IPS-18c (cell line): ENCODE data around the gene RAB2B.
A peak's percentile ranks its signal among the peaks of the same experiment; 100 is the strongest.
"Not testable (repeated sequence)": the region's sequence is repeated elsewhere in the genome, so short reads cannot be mapped to it uniquely, and the experiment has no call there.

Experiments
- H3K4me3 ChIP-seq: 2 replicates; pipeline ENCODE4 v1.7.0; 2013; ENCODE audit warnings: low read depth, mild to moderate bottlenecking, low read length, moderate library complexity; ENCODE audit not compliant: insufficient read depth
- H3K9me3 ChIP-seq: one replicate; pipeline ENCODE4 v1.6.1; 2013; ENCODE audit warnings: mild to moderate bottlenecking, low read length, moderate library complexity; ENCODE audit not compliant: control insufficient read depth, insufficient read depth

The RAB2B gene

GRCh38 chr14:21498540-21499526, 22.1 kb upstream of the RAB2B start:
- H3K9me3 ChIP-seq, result no peaks in the 10 kb centered on the region
- H3K4me3 ChIP-seq, result no peak overlapping the region

GRCh38 chr14:21496453-21496852, 19.7 kb upstream of the RAB2B start:
- Histone ChIP-seq H3K9me3 (no peaks in the 10 kb centered on the region), H3K4me3 (no peak overlapping the region)

- Histone ChIP-seq H3K9me3 (no peaks in the 10 kb centered on the region), H3K4me3 (no peak overlapping the region)
Measured at GRCh38 chr14:21494902-21495762, 18.4 kb upstream of the RAB2B start.

GRCh38 chr14:21486640-21487087, 9.9 kb upstream of the RAB2B start:
- no peak overlapping the region for H3K4me3 ChIP-seq

GRCh38 chr14:21476523-21476924, 235 bp downstream of the RAB2B start:
- peak overlapping the region; percentile 74 for H3K4me3 ChIP-seq
- H3K9me3 ChIP-seq, result no peaks in the 10 kb centered on the region

More at GRCh38 chr14:21486640-21487087, 9.9 kb upstream of the RAB2B start:
- H3K9me3 ChIP-seq, result no peaks in the 10 kb centered on the region

- no peaks in the 10 kb centered on the region for H3K9me3 ChIP-seq
- peak overlapping the region; percentile 74 for H3K4me3 ChIP-seq
Measured at GRCh38 chr14:21475767-21476522, 814 bp downstream of the RAB2B start.

- H3K9me3 ChIP-seq, result no peaks in the 10 kb centered on the region
- no peak overlapping the region for H3K4me3 ChIP-seq
Measured at GRCh38 chr14:21467616-21468015, 9.1 kb downstream of the RAB2B start.

GRCh38 chr14:21455912-21456667, 20.7 kb downstream of the RAB2B start, which contains the start of gene CHD8:
TSS of gene CHD8 (minus strand) at chr14:21456123. CDS start at chr14:21431643, 24,480 bp downstream.
- Histone ChIP-seq H3K9me3 (no peaks in the 10 kb centered on the region), H3K4me3 (peak within 1 kb of the TSS; percentile 95)

GRCh38 chr14:21455592-21455911, 21.2 kb downstream of the RAB2B start:
- no peaks in the 10 kb centered on the region for H3K9me3 ChIP-seq
- peak overlapping the region; percentile 95 for H3K4me3 ChIP-seq

GRCh38 chr14:21454843-21455544, 21.8 kb downstream of the RAB2B start:
- peak overlapping the region; percentile 95 for H3K4me3 ChIP-seq
- no peaks in the 10 kb centered on the region for H3K9me3 ChIP-seq

GRCh38 chr14:21449899-21450216, 26.9 kb downstream of the RAB2B start:
- H3K4me3 ChIP-seq, result no peak overlapping the region

GRCh38 chr14:21442657-21443056, 34.1 kb downstream of the RAB2B start:
- not testable (repeated sequence) for H3K9me3 ChIP-seq, H3K4me3 ChIP-seq

More at GRCh38 chr14:21449899-21450216, 26.9 kb downstream of the RAB2B start:
- H3K9me3 ChIP-seq, result no peaks in the 10 kb centered on the region

- no peak overlapping the region for H3K4me3 ChIP-seq
- H3K9me3 ChIP-seq, result no peaks in the 10 kb centered on the region
Measured at GRCh38 chr14:21440859-21441258, 35.9 kb downstream of the RAB2B start.

- H3K9me3 ChIP-seq, result no peaks in the 10 kb centered on the region
- peak overlapping the region; percentile 74 for H3K4me3 ChIP-seq
Measured at GRCh38 chr14:21437063-21437901, 39.5 kb downstream of the RAB2B start.

GRCh38 chr14:21436567-21437062, 40.1 kb downstream of the RAB2B start:
- peak overlapping the region; percentile 74 for H3K4me3 ChIP-seq

More at GRCh38 chr14:21436567-21437062, 40.1 kb downstream of the RAB2B start:
- H3K9me3 ChIP-seq, result no peaks in the 10 kb centered on the region
